Activated naive CD4-positive, alpha-beta T cell treated with anti-CD3 and anti-CD28 coated beads, Interleukin-2, amount 50 U/mL, for 72 hours (primary cell): ENCODE data around the gene RPP21. TPM values are rescaled to one million over a fixed set of nuclear protein-coding genes. Genes with fewer than 3 reads are reported as not detected.

Source experiments
- total RNA-seq, 2 donors: library from RNA; stranded (reverse); gene quantifications; one replicate each; pipeline ENCODE4 v1.2.3, GENCODE V29; 2022

Gene RPP21
- total RNA-seq, 2 donors from 2014 or later = 20.8 to 49.9 TPM

Other genes with a start within 250 kb of the RPP21 start
- gene TRIM31, start 232.1 kb upstream of the RPP21 start, total RNA-seq = not detected
- gene TRIM40, start 209.0 kb upstream of the RPP21 start, total RNA-seq = under 1 TPM in 1 of 2 donors, not detected in 1; 0.12 TPM
- gene TRIM10, start 183.9 kb upstream of the RPP21 start, total RNA-seq = under 1 TPM in 1 of 2 donors, not detected in 1; 0.70 TPM
- 1 to 10 TPM in 1 of 2 donors, not detected in 1; 1.6 TPM for gene TRIM15, start 181.6 kb upstream of the RPP21 start, total RNA-seq
- 10 to 100 TPM; 41.3 to 43.0 TPM for gene TRIM26, start 131.8 kb upstream of the RPP21 start, total RNA-seq
- gene TRIM39, start 18.2 kb upstream of the RPP21 start, total RNA-seq = 10 to 100 TPM; 14.2 to 17.1 TPM
- gene HLA-E, start 144.4 kb downstream of the RPP21 start, total RNA-seq = 100 to 1,000 TPM; 493 to 574 TPM
- 100 to 1,000 TPM; 107 to 139 TPM for gene GNL1, start 211.3 kb downstream of the RPP21 start, total RNA-seq
- 10 to 100 TPM; 19.8 to 27.4 TPM for gene PRR3, start 212.1 kb downstream of the RPP21 start, total RNA-seq
- 10 to 100 TPM; 84.7 to 91.3 TPM for gene ABCF1, start 226.3 kb downstream of the RPP21 start, total RNA-seq